ENCODE measurements around the gene RAP1GDS1. TPM values are rescaled to one million over a fixed set of nuclear protein-coding genes. Genes with fewer than 3 reads are reported as not detected.

RAP1GDS1 gene
- total and polyA plus RNA-seq, 2 of the 13 experiments (the other 11 are each of a cell fraction or from before 2014, with no cell fraction given) = 19.3 to 42.5 TPM

- no peak for TF ChIP-seq KIAA2018 (CRISPR knock-in tag; IDR thresholded peaks at IDR 0.05; ENCODE audit: borderline replicate concordance)
- TF ChIP-seq ZBTB10 (CRISPR knock-in tag; IDR thresholded peaks at IDR 0.05; ENCODE audit: borderline replicate concordance) = peak; percentile 63; the same call in 1 of the 2 replicates
- TF ChIP-seq SAFB2 (CRISPR knock-in tag; IDR thresholded peaks at IDR 0.05; ENCODE audit: borderline replicate concordance, low read depth) = no peak; the same call in 1 of the 2 replicates
- TF ChIP-seq ZNF773 (CRISPR knock-in tag; IDR thresholded peaks at IDR 0.05; ENCODE audit: borderline replicate concordance) = 0 out of 2 replicates have a peak, but pooled peaks have one; percentile 64
- no peak for TF ChIP-seq ZNF607 (CRISPR knock-in tag; IDR thresholded peaks at IDR 0.05; ENCODE audit: borderline replicate concordance)
- no peak for TF ChIP-seq CBX5 (CRISPR knock-in tag; IDR thresholded peaks at IDR 0.05; ENCODE audit: borderline replicate concordance)
- TF ChIP-seq ZNF335 (CRISPR knock-in tag; IDR thresholded peaks at IDR 0.05) = no peak; the same call in 1 of the 2 replicates
- no peak for TF ChIP-seq ZNF513 (CRISPR knock-in tag; conservative IDR thresholded peaks at IDR 0.05)
- no peak for TF ChIP-seq NPAS2 (CRISPR knock-in tag; IDR thresholded peaks at IDR 0.05; ENCODE audit: borderline replicate concordance)
- no peak for TF ChIP-seq ZNF337 (CRISPR knock-in tag; IDR thresholded peaks at IDR 0.05; ENCODE audit: borderline replicate concordance, low read depth)
- TF ChIP-seq SRSF4 (IDR thresholded peaks at IDR 0.05; ENCODE audit: low read depth, low read length, poor library complexity, severe bottlenecking) = no peak
- peak; percentile 80 for TF ChIP-seq DMAP1 (CRISPR knock-in tag; IDR thresholded peaks at IDR 0.05)
- TF ChIP-seq TCF12 (IDR thresholded peaks at IDR 0.05) = no peak
- TF ChIP-seq TCF12 (CRISPR knock-in tag; IDR thresholded peaks at IDR 0.05) = peak; percentile 73; the same call in 1 of the 2 replicates
Measured at GRCh38 chr4:98260579-98261404, at the start of gene RAP1GDS1 (continued).

Measured in HepG2 (cell line).